ENCODE data around the gene MRPL55. TPM values are rescaled to one million over a fixed set of nuclear protein-coding genes. Genes with fewer than 3 reads are reported as not detected.

MRPL55 gene
- total and polyA plus RNA-seq, 2 experiments from 2014 or later = 92.4 to 172 TPM

DNA sequence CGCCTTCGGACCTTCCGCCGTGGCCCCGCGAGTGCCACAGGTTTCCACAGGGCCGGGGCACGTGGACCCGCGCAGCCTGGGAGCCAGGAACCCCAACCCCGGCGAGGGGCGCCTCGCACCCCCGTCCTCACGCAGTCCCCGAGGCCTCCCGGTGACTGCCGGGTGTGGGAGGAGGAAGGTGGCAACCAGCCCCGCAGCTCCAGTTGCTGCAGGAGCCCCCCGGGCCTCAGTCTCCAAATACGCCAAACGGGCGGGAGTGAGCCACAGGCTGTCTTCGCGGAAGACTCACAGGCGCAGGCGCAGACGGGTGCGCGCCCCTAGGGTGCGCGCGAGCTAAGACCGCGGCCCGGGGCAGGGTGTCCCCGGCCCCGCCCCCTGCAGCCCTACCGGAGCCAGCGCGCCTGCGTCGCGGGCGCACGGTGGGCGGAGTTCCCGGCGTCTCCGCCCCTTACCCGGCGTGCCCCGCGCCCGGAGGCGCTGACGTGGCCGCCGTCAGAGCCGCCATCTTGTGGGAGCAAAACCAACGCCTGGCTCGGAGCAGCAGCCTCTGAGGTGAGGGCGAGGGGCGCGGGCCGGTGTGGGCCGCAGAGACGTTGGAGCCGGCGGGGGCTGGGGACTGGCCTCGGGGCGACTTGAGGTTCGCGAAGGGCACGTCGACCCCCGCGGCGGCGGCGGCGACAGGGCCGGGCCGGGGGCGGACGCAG lies 26.7 kb downstream of the MRPL55 start, which contains the start of gene ARF1:
Gene ARF1, plus strand, starts transcription at position 495 of the 704 bp plus-strand sequence. CDS start 14,407 bp downstream, outside the sequence.
- Mint-ChIP-seq H3K27me3 (ENCODE audit: insufficient read depth, low read depth, poor library complexity) (peaks cover 34% of the 10 kb centered on the region), H3K4me3 (peak within 1 kb of the TSS; percentile 98), H3K4me1 (peaks cover 29% of the 10 kb centered on the region), H3K27ac (peak within 1 kb of the TSS; percentile 98), H3K9me3 (no peaks in the 10 kb centered on the region), H3K36me3 (ENCODE audit: low read depth) (peaks cover 13% of the 10 kb centered on the region; the same call in 2 of the 3 replicates)
- 0 out of 2 replicates have a peak within 1 kb of the TSS, but pooled peaks have one; percentile 66 for H2AFZ ChIP-seq
- H3K27me3 ChIP-seq (ENCODE audit: insufficient read depth) = peaks cover 45% of the 10 kb centered on the region
- peaks cover 46% of the 10 kb centered on the region for H3K79me2 ChIP-seq (replicated peaks; ENCODE audit: insufficient read depth)
- ATAC-seq = peak; percentile 73
- DNase-seq (ENCODE audit: low spot score) = peak; percentile 94
- no peaks in the 10 kb centered on the region for H3K9me2 ChIP-seq (ENCODE audit: insufficient read depth)
- peaks cover 41% of the 10 kb centered on the region for H4K20me1 ChIP-seq (replicated peaks; ENCODE audit: insufficient read depth)
- peaks cover 28% of the 10 kb centered on the region for H3K4me1 ChIP-seq (ENCODE audit: insufficient read depth)
- no peaks in the 10 kb centered on the region for H3K36me3 ChIP-seq (ENCODE audit: insufficient read depth)
- H3K4me3 ChIP-seq = peak within 1 kb of the TSS; percentile 93
- H3F3A ChIP-seq (replicated peaks; ENCODE audit: low read depth) = no peaks in the 10 kb centered on the region
- no peak for TF ChIP-seq STAT1 (IDR thresholded peaks at IDR 0.05; ENCODE audit: unreplicated experiment)
- TF ChIP-seq CREB1 (CRISPR knock-in tag; IDR thresholded peaks at IDR 0.05; ENCODE audit: low read depth) = peak; percentile 89
- no peak for TF ChIP-seq ZNF331 (CRISPR knock-in tag; IDR thresholded peaks at IDR 0.05; ENCODE audit: low read depth)
- no peak for TF ChIP-seq NANOG (IDR thresholded peaks at IDR 0.05; ENCODE audit: borderline replicate concordance)
- TF ChIP-seq, protein P1, sequence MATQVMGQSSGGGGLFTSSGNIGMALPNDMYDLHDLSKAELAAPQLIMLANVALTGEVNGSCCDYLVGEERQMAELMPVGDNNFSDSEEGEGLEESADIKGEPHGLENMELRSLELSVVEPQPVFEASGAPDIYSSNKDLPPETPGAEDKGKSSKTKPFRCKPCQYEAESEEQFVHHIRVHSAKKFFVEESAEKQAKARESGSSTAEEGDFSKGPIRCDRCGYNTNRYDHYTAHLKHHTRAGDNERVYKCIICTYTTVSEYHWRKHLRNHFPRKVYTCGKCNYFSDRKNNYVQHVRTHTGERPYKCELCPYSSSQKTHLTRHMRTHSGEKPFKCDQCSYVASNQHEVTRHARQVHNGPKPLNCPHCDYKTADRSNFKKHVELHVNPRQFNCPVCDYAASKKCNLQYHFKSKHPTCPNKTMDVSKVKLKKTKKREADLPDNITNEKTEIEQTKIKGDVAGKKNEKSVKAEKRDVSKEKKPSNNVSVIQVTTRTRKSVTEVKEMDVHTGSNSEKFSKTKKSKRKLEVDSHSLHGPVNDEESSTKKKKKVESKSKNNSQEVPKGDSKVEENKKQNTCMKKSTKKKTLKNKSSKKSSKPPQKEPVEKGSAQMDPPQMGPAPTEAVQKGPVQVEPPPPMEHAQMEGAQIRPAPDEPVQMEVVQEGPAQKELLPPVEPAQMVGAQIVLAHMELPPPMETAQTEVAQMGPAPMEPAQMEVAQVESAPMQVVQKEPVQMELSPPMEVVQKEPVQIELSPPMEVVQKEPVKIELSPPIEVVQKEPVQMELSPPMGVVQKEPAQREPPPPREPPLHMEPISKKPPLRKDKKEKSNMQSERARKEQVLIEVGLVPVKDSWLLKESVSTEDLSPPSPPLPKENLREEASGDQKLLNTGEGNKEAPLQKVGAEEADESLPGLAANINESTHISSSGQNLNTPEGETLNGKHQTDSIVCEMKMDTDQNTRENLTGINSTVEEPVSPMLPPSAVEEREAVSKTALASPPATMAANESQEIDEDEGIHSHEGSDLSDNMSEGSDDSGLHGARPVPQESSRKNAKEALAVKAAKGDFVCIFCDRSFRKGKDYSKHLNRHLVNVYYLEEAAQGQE (IDR thresholded peaks at IDR 0.05; ENCODE audit: unreplicated experiment) = no peak
- TF ChIP-seq, protein P2, sequence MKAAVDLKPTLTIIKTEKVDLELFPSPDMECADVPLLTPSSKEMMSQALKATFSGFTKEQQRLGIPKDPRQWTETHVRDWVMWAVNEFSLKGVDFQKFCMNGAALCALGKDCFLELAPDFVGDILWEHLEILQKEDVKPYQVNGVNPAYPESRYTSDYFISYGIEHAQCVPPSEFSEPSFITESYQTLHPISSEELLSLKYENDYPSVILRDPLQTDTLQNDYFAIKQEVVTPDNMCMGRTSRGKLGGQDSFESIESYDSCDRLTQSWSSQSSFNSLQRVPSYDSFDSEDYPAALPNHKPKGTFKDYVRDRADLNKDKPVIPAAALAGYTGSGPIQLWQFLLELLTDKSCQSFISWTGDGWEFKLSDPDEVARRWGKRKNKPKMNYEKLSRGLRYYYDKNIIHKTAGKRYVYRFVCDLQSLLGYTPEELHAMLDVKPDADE (IDR thresholded peaks at IDR 0.05) = no peak; the same call in 1 of the 2 replicates
- TF ChIP-seq ZNF114 (CRISPR knock-in tag; IDR thresholded peaks at IDR 0.05) = no peak
- TF ChIP-seq POLR2AphosphoS5 (IDR thresholded peaks at IDR 0.05; ENCODE audit: low read depth) = peak; percentile 94
- H3K27ac ChIP-seq (ENCODE audit: low read depth) = no peak within 1 kb of the TSS
- H3K4me2 ChIP-seq = peak within 1 kb of the TSS; percentile 99

DNA sequence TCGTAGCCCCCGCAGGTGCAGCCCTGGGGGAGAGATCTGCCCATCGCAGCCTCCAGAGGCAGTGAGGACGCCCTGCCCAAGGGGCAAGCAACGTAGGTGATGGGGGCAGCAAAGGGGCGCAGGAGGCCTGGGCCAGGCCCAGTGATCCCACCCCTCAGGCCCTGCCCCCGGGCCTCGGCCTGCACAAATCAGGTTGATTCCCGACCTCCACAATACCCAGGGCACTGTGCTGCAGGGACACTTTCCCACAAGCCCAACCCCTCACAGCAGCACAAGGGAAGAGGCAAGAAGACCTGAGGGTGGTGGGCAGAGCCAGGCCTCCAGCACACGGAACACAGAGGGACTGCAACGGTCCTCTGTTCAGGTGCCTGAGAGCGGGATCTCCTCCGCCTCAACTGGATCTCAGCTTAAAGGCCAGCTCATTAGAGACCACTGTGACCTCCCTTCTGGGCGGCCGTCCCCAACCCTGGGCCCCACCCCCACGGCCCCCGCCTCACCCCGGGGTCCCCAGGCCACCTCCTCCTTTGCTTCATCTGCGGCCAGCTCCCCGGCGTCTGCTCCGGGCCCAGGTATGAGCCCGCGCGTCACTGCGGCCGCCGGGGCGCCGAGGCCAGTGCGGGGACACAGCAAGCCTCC lies 27.4 kb downstream of the MRPL55 start:
- no peaks in the 10 kb centered on the region for H3F3A ChIP-seq (replicated peaks; ENCODE audit: low read depth)
- peaks cover 28% of the 10 kb centered on the region for H3K4me1 ChIP-seq (ENCODE audit: insufficient read depth)
- Mint-ChIP-seq H3K27ac (no peak overlapping the region), H3K4me3 (peak overlapping the region; percentile 73), H3K27me3 (ENCODE audit: insufficient read depth, low read depth, poor library complexity) (peaks cover 41% of the 10 kb centered on the region), H3K4me1 (peaks cover 29% of the 10 kb centered on the region), H3K9me3 (no peaks in the 10 kb centered on the region), H3K36me3 (ENCODE audit: low read depth) (peaks cover 13% of the 10 kb centered on the region; the same call in 2 of the 3 replicates)
- H3K9me2 ChIP-seq (ENCODE audit: insufficient read depth) = no peaks in the 10 kb centered on the region
- peak overlapping the region; percentile 93 for H3K4me3 ChIP-seq
- H3K27ac ChIP-seq (ENCODE audit: low read depth) = no peak overlapping the region
- peak; percentile 60 for DNase-seq (ENCODE audit: low spot score)
- peaks cover 51% of the 10 kb centered on the region for H3K27me3 ChIP-seq (ENCODE audit: insufficient read depth)
- peak; percentile 56 for ATAC-seq
- H3K79me2 ChIP-seq (replicated peaks; ENCODE audit: insufficient read depth) = peaks cover 39% of the 10 kb centered on the region
- H3K4me2 ChIP-seq = peak overlapping the region; percentile 90
- peaks cover 35% of the 10 kb centered on the region for H4K20me1 ChIP-seq (replicated peaks; ENCODE audit: insufficient read depth)
- H2AFZ ChIP-seq = 0 out of 2 replicates have a peak overlapping the region, but pooled peaks have one; percentile 66
- no peaks in the 10 kb centered on the region for H3K36me3 ChIP-seq (ENCODE audit: insufficient read depth)
- TF ChIP-seq ZNF114 (CRISPR knock-in tag; IDR thresholded peaks at IDR 0.05) (no peak), STAT1 (IDR thresholded peaks at IDR 0.05; ENCODE audit: unreplicated experiment) (no peak)
- TF ChIP-seq, protein P3, sequence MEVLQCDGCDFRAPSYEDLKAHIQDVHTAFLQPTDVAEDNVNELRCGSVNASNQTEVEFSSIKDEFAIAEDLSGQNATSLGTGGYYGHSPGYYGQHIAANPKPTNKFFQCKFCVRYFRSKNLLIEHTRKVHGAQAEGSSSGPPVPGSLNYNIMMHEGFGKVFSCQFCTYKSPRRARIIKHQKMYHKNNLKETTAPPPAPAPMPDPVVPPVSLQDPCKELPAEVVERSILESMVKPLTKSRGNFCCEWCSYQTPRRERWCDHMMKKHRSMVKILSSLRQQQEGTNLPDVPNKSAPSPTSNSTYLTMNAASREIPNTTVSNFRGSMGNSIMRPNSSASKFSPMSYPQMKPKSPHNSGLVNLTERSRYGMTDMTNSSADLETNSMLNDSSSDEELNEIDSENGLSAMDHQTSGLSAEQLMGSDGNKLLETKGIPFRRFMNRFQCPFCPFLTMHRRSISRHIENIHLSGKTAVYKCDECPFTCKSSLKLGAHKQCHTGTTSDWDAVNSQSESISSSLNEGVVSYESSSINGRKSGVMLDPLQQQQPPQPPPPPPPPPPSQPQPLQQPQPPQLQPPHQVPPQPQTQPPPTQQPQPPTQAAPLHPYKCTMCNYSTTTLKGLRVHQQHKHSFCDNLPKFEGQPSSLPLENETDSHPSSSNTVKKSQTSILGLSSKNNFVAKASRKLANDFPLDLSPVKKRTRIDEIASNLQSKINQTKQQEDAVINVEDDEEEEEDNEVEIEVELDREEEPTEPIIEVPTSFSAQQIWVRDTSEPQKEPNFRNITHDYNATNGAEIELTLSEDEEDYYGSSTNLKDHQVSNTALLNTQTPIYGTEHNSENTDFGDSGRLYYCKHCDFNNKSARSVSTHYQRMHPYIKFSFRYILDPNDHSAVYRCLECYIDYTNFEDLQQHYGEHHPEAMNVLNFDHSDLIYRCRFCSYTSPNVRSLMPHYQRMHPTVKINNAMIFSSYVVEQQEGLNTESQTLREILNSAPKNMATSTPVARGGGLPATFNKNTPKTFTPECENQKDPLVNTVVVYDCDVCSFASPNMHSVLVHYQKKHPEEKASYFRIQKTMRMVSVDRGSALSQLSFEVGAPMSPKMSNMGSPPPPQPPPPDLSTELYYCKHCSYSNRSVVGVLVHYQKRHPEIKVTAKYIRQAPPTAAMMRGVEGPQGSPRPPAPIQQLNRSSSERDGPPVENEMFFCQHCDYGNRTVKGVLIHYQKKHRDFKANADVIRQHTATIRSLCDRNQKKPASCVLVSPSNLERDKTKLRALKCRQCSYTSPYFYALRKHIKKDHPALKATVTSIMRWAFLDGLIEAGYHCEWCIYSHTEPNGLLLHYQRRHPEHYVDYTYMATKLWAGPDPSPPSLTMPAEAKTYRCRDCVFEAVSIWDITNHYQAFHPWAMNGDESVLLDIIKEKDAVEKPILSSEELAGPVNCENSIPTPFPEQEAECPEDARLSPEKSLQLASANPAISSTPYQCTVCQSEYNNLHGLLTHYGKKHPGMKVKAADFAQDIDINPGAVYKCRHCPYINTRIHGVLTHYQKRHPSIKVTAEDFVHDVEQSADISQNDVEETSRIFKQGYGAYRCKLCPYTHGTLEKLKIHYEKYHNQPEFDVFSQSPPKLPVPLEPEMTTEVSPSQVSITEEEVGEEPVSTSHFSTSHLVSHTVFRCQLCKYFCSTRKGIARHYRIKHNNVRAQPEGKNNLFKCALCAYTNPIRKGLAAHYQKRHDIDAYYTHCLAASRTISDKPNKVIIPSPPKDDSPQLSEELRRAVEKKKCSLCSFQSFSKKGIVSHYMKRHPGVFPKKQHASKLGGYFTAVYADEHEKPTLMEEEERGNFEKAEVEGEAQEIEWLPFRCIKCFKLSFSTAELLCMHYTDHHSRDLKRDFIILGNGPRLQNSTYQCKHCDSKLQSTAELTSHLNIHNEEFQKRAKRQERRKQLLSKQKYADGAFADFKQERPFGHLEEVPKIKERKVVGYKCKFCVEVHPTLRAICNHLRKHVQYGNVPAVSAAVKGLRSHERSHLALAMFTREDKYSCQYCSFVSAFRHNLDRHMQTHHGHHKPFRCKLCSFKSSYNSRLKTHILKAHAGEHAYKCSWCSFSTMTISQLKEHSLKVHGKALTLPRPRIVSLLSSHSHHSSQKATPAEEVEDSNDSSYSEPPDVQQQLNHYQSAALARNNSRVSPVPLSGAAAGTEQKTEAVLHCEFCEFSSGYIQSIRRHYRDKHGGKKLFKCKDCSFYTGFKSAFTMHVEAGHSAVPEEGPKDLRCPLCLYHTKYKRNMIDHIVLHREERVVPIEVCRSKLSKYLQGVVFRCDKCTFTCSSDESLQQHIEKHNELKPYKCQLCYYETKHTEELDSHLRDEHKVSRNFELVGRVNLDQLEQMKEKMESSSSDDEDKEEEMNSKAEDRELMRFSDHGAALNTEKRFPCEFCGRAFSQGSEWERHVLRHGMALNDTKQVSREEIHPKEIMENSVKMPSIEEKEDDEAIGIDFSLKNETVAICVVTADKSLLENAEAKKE (CRISPR knock-in tag; IDR thresholded peaks at IDR 0.05) = no peak

Data from GM23338 (cell line).